ENCODE data around the gene L1CAM. TPM values are rescaled to one million over a fixed set of nuclear protein-coding genes. Genes with fewer than 3 reads are reported as not detected.

L1CAM gene
- total and polyA plus RNA-seq, 2 experiments from 2014 or later: 0.86 to 1.5 TPM

GRCh38 chrX:153897899-153898298 is 11.9 kb upstream of the L1CAM start:
- DNase-seq (ENCODE audit: low read depth in 1 of 2, low spot score in 1 of 2): no peak
- H3K4me3 ChIP-seq: no peak overlapping the region
- no peaks in the 10 kb centered on the region for H3K4me1 ChIP-seq (ENCODE audit: low read depth)
- no peak for TF ChIP-seq CTCF (IDR thresholded peaks at IDR 0.05; ENCODE audit: low read depth, low read length)
- no peaks in the 10 kb centered on the region for H3K27me3 ChIP-seq
- no peaks in the 10 kb centered on the region for H3K9me3 ChIP-seq (ENCODE audit: low read depth)
- H3K36me3 ChIP-seq: no peaks in the 10 kb centered on the region
- no peak overlapping the region for H3K27ac ChIP-seq

- no peak for TF ChIP-seq CTCF (IDR thresholded peaks at IDR 0.05; ENCODE audit: low read depth, low read length)
- Histone ChIP-seq H3K9me3 (ENCODE audit: low read depth) (no peaks in the 10 kb centered on the region), H3K4me3 (no peak overlapping the region), H3K27me3 (peaks cover 30% of the 10 kb centered on the region), H3K4me1 (ENCODE audit: low read depth) (no peaks in the 10 kb centered on the region), H3K27ac (no peak overlapping the region), H3K36me3 (no peaks in the 10 kb centered on the region)
- no peak for DNase-seq (ENCODE audit: low read depth in 1 of 2, low spot score in 1 of 2)
Measured at GRCh38 chrX:153889123-153889522, 3.1 kb upstream of the L1CAM start.

GRCh38 chrX:153888344-153888743 is 2.4 kb upstream of the L1CAM start:
- no peaks in the 10 kb centered on the region for H3K36me3 ChIP-seq
- H3K27ac ChIP-seq: no peak overlapping the region
- H3K27me3 ChIP-seq: peaks cover 32% of the 10 kb centered on the region
- no peak for TF ChIP-seq CTCF (IDR thresholded peaks at IDR 0.05; ENCODE audit: low read depth, low read length)
- DNase-seq (ENCODE audit: low read depth in 1 of 2, low spot score in 1 of 2): no peak
- H3K4me3 ChIP-seq: no peak overlapping the region
- no peaks in the 10 kb centered on the region for H3K9me3 ChIP-seq (ENCODE audit: low read depth)
- H3K4me1 ChIP-seq (ENCODE audit: low read depth): no peaks in the 10 kb centered on the region

GRCh38 chrX:153887385-153887784 is 1.4 kb upstream of the L1CAM start:
- H3K4me1 ChIP-seq (ENCODE audit: low read depth): no peaks in the 10 kb centered on the region
- peaks cover 32% of the 10 kb centered on the region for H3K27me3 ChIP-seq
- no peak for DNase-seq (ENCODE audit: low read depth in 1 of 2, low spot score in 1 of 2)
- H3K36me3 ChIP-seq: no peaks in the 10 kb centered on the region
- TF ChIP-seq CTCF (IDR thresholded peaks at IDR 0.05; ENCODE audit: low read depth, low read length): no peak
- no peak overlapping the region for H3K27ac ChIP-seq
- no peaks in the 10 kb centered on the region for H3K9me3 ChIP-seq (ENCODE audit: low read depth)
- no peak overlapping the region for H3K4me3 ChIP-seq

- H3K27me3 ChIP-seq: peaks cover 32% of the 10 kb centered on the region
- no peak overlapping the region for H3K4me3 ChIP-seq
- no peaks in the 10 kb centered on the region for H3K36me3 ChIP-seq
- TF ChIP-seq CTCF (IDR thresholded peaks at IDR 0.05; ENCODE audit: low read depth, low read length): no peak
- no peaks in the 10 kb centered on the region for H3K4me1 ChIP-seq (ENCODE audit: low read depth)
- H3K27ac ChIP-seq: no peak overlapping the region
- no peak for DNase-seq (ENCODE audit: low read depth in 1 of 2, low spot score in 1 of 2)
- no peaks in the 10 kb centered on the region for H3K9me3 ChIP-seq (ENCODE audit: low read depth)
Measured at GRCh38 chrX:153886915-153887314, 942 bp upstream of the L1CAM start.
